GM23338 (cell line): ENCODE data around the gene IL16.

ENCODE experiments used
- CREB1 ChIP-seq: fragments of 250-450 bp; sonication (Bioruptor Pico); IDR thresholded peaks from 2 replicates; pipeline ENCODE4 v1.5.0; 2020; ENCODE audit warnings: low read depth, mild to moderate bottlenecking, moderate library complexity
- EZH2 ChIP-seq: fragments of 200-600 bp; sonication (generic); IDR thresholded peaks from one replicate; pipeline ENCODE4 v1.8.0; 2017; ENCODE audit warnings: antibody characterized with exemption, mild to moderate bottlenecking, low read depth; ENCODE audit not compliant: unreplicated experiment
- EZH2phosphoT487 ChIP-seq: fragments of 200-600 bp; sonication (generic); IDR thresholded peaks from one replicate; pipeline ENCODE4 v1.8.1; 2018; ENCODE audit warnings: antibody characterized with exemption; ENCODE audit not compliant: unreplicated experiment
- JUNB ChIP-seq: IDR thresholded peaks from one replicate; pipeline ENCODE4 v1.6.1; 2016; ENCODE audit warnings: antibody characterized with exemption; ENCODE audit not compliant: unreplicated experiment
- NANOG ChIP-seq: IDR thresholded peaks from 2 replicates; pipeline ENCODE4 v1.6.1; 2016; ENCODE audit warnings: antibody characterized with exemption, borderline replicate concordance
- POLR2AphosphoS5 ChIP-seq: IDR thresholded peaks from 2 replicates; pipeline ENCODE4 v1.6.1; 2016; ENCODE audit warnings: antibody characterized with exemption, low read depth
- ZNF114 ChIP-seq: fragments of 250-450 bp; sonication (Bioruptor Pico); IDR thresholded peaks from 2 replicates; pipeline ENCODE4 v1.5.0; 2020; ENCODE audit warnings: mild to moderate bottlenecking, moderate library complexity
- ZNF331 ChIP-seq: fragments of 250-450 bp; sonication (Bioruptor Pico); IDR thresholded peaks from 2 replicates; pipeline ENCODE4 v1.5.0; 2020; ENCODE audit warnings: low read depth, mild to moderate bottlenecking, moderate library complexity
- ZNF462 ChIP-seq: fragments of 250-450 bp; sonication (Bioruptor Pico); IDR thresholded peaks from 2 replicates; pipeline ENCODE4 v1.5.0; 2020; ENCODE audit warnings: mild to moderate bottlenecking, moderate library complexity
- TF ChIP-seq, protein P1 (sequence below), 2 experiments: fragments of 200-600 bp in 1 of 2; sonication (generic) in 1 of 2; conservative IDR thresholded peaks; 2 replicates each; pipeline versions ENCODE4 v1.5.1 to v1.6.1; 2016 to 2017; ENCODE audit warnings: antibody characterized with exemption in 2 of 2, low read depth in 2 of 2, mild to moderate bottlenecking in 2 of 2, moderate library complexity in 1 of 2
- TF ChIP-seq, protein P2 (sequence below): IDR thresholded peaks from 2 replicates; pipeline ENCODE4 v1.6.1; 2016; ENCODE audit warnings: antibody characterized with exemption
- TF ChIP-seq, protein P3 (sequence below): IDR thresholded peaks from one replicate; pipeline ENCODE4 v1.6.1; 2018; ENCODE audit warnings: antibody characterized with exemption; ENCODE audit not compliant: unreplicated experiment

GRCh38 chr15:81288616-81289015 lies 91.9 kb downstream of the IL16 start:
- TF ChIP-seq, protein P1, sequence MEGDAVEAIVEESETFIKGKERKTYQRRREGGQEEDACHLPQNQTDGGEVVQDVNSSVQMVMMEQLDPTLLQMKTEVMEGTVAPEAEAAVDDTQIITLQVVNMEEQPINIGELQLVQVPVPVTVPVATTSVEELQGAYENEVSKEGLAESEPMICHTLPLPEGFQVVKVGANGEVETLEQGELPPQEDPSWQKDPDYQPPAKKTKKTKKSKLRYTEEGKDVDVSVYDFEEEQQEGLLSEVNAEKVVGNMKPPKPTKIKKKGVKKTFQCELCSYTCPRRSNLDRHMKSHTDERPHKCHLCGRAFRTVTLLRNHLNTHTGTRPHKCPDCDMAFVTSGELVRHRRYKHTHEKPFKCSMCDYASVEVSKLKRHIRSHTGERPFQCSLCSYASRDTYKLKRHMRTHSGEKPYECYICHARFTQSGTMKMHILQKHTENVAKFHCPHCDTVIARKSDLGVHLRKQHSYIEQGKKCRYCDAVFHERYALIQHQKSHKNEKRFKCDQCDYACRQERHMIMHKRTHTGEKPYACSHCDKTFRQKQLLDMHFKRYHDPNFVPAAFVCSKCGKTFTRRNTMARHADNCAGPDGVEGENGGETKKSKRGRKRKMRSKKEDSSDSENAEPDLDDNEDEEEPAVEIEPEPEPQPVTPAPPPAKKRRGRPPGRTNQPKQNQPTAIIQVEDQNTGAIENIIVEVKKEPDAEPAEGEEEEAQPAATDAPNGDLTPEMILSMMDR (conservative IDR thresholded peaks at IDR 0.05; ENCODE audit: low read depth in 2 of 2): no peak
- no peak for TF ChIP-seq EZH2phosphoT487
- no peak for TF ChIP-seq POLR2AphosphoS5
- no peak for TF ChIP-seq EZH2
- TF ChIP-seq, protein P2, sequence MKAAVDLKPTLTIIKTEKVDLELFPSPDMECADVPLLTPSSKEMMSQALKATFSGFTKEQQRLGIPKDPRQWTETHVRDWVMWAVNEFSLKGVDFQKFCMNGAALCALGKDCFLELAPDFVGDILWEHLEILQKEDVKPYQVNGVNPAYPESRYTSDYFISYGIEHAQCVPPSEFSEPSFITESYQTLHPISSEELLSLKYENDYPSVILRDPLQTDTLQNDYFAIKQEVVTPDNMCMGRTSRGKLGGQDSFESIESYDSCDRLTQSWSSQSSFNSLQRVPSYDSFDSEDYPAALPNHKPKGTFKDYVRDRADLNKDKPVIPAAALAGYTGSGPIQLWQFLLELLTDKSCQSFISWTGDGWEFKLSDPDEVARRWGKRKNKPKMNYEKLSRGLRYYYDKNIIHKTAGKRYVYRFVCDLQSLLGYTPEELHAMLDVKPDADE: no peak
- no peak for TF ChIP-seq JUNB
- TF ChIP-seq, protein P3, sequence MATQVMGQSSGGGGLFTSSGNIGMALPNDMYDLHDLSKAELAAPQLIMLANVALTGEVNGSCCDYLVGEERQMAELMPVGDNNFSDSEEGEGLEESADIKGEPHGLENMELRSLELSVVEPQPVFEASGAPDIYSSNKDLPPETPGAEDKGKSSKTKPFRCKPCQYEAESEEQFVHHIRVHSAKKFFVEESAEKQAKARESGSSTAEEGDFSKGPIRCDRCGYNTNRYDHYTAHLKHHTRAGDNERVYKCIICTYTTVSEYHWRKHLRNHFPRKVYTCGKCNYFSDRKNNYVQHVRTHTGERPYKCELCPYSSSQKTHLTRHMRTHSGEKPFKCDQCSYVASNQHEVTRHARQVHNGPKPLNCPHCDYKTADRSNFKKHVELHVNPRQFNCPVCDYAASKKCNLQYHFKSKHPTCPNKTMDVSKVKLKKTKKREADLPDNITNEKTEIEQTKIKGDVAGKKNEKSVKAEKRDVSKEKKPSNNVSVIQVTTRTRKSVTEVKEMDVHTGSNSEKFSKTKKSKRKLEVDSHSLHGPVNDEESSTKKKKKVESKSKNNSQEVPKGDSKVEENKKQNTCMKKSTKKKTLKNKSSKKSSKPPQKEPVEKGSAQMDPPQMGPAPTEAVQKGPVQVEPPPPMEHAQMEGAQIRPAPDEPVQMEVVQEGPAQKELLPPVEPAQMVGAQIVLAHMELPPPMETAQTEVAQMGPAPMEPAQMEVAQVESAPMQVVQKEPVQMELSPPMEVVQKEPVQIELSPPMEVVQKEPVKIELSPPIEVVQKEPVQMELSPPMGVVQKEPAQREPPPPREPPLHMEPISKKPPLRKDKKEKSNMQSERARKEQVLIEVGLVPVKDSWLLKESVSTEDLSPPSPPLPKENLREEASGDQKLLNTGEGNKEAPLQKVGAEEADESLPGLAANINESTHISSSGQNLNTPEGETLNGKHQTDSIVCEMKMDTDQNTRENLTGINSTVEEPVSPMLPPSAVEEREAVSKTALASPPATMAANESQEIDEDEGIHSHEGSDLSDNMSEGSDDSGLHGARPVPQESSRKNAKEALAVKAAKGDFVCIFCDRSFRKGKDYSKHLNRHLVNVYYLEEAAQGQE: no peak
- TF ChIP-seq ZNF114 (CRISPR knock-in tag): no peak
- no peak for TF ChIP-seq CREB1 (CRISPR knock-in tag)
- TF ChIP-seq ZNF331: no peak
- TF ChIP-seq NANOG: no peak
- no peak for TF ChIP-seq ZNF462 (CRISPR knock-in tag)
